OCI-LY1 (cell line): ENCODE results near the gene MMP13.

Experiments used
- EZH2 ChIP-seq: fragments of 200-600 bp; sonication (generic), shearing (Covaris generic); IDR thresholded peaks from 2 replicates; pipeline ENCODE4 v1.8.0; 2017; ENCODE audit warnings: borderline replicate concordance, mixed run types, mild to moderate bottlenecking, antibody characterized with exemption, low read length, moderate library complexity, mixed read lengths
- TF ChIP-seq, protein P1 (sequence below): fragments of 200-600 bp; sonication (generic), shearing (Covaris generic); IDR thresholded peaks from 2 replicates; pipeline ENCODE4 v1.5.1; 2017; ENCODE audit warnings: mild to moderate bottlenecking, antibody characterized with exemption, low read length, moderate library complexity, mixed read lengths

DNA sequence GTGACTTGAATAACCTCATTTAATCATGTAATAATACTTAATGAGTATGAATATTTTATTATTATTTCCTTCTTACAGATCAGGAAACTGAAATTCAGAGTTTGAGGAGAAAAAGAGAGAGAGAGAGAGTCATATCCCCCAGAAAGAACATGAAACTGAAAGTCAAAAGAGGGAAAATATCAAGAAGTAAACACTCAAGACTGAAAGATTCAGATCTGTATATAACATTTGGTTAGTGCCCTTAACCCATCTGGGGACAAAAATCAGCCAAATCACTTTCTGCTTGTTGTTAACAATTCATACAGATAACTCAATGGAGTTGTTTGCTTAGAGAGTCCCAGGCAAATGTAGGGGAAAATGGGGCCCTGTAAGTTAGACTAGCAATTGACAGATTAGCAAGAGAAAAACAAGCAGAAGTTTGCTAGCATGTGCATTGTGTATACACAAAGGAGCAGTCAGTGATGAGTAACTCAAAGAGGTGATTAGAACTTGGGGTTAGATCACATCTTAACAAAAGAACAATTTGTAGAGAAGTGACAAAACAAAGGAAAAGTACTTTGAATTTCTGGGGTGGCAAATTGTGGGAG, 25.9 kb upstream of the MMP13 start:
- TF ChIP-seq, protein P1, sequence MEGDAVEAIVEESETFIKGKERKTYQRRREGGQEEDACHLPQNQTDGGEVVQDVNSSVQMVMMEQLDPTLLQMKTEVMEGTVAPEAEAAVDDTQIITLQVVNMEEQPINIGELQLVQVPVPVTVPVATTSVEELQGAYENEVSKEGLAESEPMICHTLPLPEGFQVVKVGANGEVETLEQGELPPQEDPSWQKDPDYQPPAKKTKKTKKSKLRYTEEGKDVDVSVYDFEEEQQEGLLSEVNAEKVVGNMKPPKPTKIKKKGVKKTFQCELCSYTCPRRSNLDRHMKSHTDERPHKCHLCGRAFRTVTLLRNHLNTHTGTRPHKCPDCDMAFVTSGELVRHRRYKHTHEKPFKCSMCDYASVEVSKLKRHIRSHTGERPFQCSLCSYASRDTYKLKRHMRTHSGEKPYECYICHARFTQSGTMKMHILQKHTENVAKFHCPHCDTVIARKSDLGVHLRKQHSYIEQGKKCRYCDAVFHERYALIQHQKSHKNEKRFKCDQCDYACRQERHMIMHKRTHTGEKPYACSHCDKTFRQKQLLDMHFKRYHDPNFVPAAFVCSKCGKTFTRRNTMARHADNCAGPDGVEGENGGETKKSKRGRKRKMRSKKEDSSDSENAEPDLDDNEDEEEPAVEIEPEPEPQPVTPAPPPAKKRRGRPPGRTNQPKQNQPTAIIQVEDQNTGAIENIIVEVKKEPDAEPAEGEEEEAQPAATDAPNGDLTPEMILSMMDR: no peak
- TF ChIP-seq EZH2: no peak
